Left lobe of liver (tissue), 2 donors: ENCODE measurements around the gene RPP25L. TPM values are rescaled to one million over a fixed set of nuclear protein-coding genes. Genes with fewer than 3 reads are reported as not detected.
"Not testable (repeated sequence)": the region's sequence is repeated elsewhere in the genome, so short reads cannot be mapped to it uniquely, and the experiment has no call there.

Experiments used
- ATAC-seq: fragments of 200-7000 bp; cut with Tn5 transposase; one replicate; pipeline ENCODE4 v1.9.1; 2020; ENCODE audit warnings: mild to moderate bottlenecking, moderate library complexity
- DNase-seq: peaks from one replicate; pipeline ENCODE4 v3.0.0-alpha.2; 2020; ENCODE audit warnings: low spot score
- total RNA-seq: library from RNA; stranded (reverse); gene quantifications from one replicate; pipeline ENCODE4 v1.2.1, GENCODE V29; 2021
- donor health status: DM: no; HTN: no; CAD: no; lungs with moderate emphysema.
- donor health status: DM: no; HTN: yes; CAD: no.

RPP25L gene
- 25.5 TPM for total RNA-seq

- ATAC-seq, result peak; percentile 93
- peak; percentile 91 for DNase-seq
Observed at GRCh38 chr9:34611811-34612787, at the start of gene RPP25L. RPP25L (minus strand) TSS chr9:34612097; CDS start chr9:34611296, 801 bp downstream.

GRCh38 chr9:34659592-34660253 lies 47.8 kb upstream of the RPP25L start:
- ATAC-seq, result no peak

GRCh38 chr9:34658461-34658860 lies 46.6 kb upstream of the RPP25L start:
- ATAC-seq (no peak), DNase-seq (no peak)

More at GRCh38 chr9:34659592-34660253, 47.8 kb upstream of the RPP25L start:
- DNase-seq, result no peak

GRCh38 chr9:34656992-34657391 lies 45.1 kb upstream of the RPP25L start:
- no peak for ATAC-seq
- no peak for DNase-seq

- DNase-seq, result no peak
- ATAC-seq, result no peak
Observed at GRCh38 chr9:34655394-34655793, 43.5 kb upstream of the RPP25L start.

- DNase-seq (peak; percentile 70), ATAC-seq (peak; percentile 20)
Observed at GRCh38 chr9:34654323-34655051, 42.6 kb upstream of the RPP25L start.

GRCh38 chr9:34653151-34654072 lies 41.5 kb upstream of the RPP25L start:
- no peak for ATAC-seq
- DNase-seq, result no peak

GRCh38 chr9:34652602-34653000 lies 40.7 kb upstream of the RPP25L start:
- ATAC-seq (no peak), DNase-seq (no peak)

- ATAC-seq (peak; percentile 82), DNase-seq (peak; percentile 98)
Observed at GRCh38 chr9:34651876-34652601, 40.1 kb upstream of the RPP25L start, which contains the start of gene IL11RA. IL11RA (plus strand) TSS chr9:34652185; CDS start chr9:34655218, 3,033 bp downstream.

GRCh38 chr9:34651321-34651720 lies 39.4 kb upstream of the RPP25L start:
- peak; percentile 22 for ATAC-seq
- peak; percentile 77 for DNase-seq

GRCh38 chr9:34650816-34651215 lies 38.9 kb upstream of the RPP25L start:
- peak; percentile 0 for ATAC-seq
- DNase-seq, result peak; percentile 84

GRCh38 chr9:34648673-34649072 lies 36.8 kb upstream of the RPP25L start:
- DNase-seq, result no peak
- no peak for ATAC-seq

GRCh38 chr9:34647651-34648050 lies 35.8 kb upstream of the RPP25L start:
- no peak for ATAC-seq
- DNase-seq, result no peak

- no peak for ATAC-seq
- DNase-seq, result no peak
Observed at GRCh38 chr9:34647084-34647403, 35.1 kb upstream of the RPP25L start.

- DNase-seq (peak; percentile 98), ATAC-seq (peak; percentile 69)
Observed at GRCh38 chr9:34646211-34647083, 34.5 kb upstream of the RPP25L start, which contains the start of gene GALT. GALT (plus strand) TSS chr9:34646675; CDS start chr9:34646705, 30 bp downstream.

GRCh38 chr9:34644766-34645314 lies 32.9 kb upstream of the RPP25L start:
- peak; percentile 53 for ATAC-seq
- DNase-seq, result peak; percentile 85

GRCh38 chr9:34642679-34643078 lies 30.8 kb upstream of the RPP25L start:
- no peak for ATAC-seq
- no peak for DNase-seq

GRCh38 chr9:34639322-34639721 lies 27.4 kb upstream of the RPP25L start:
- ATAC-seq, DNase-seq: not testable (repeated sequence)
